A549 (cell line): Measurements from ENCODE around the gene POLR1D. TPM values are rescaled to one million over a fixed set of nuclear protein-coding genes. Genes with fewer than 3 reads are reported as not detected.

Experiments used
- ATAC-seq, 2 experiments: fragments of 200-7000 bp in 1 of 2; fragments of >200 bp in 1 of 2; cut with Nextera tagmentation in 1 of 2; cut with Tn5 transposase in 1 of 2; 3 replicates each; pipeline versions ENCODE4 v1.8.0 to v1.9.1; 2018 to 2020; ENCODE audit warnings: mild to moderate bottlenecking in 1 of 2, moderate library complexity in 1 of 2
- CTCF ChIA-PET: fragments of 300-600 bp; sonication (Branson Sonifier 250); formaldehyde crosslinking; extraction: SDS; loops from one replicate; lab custom pipeline; 2021; ENCODE audit warnings: antibody characterized with exemption, inconsistent platforms; lab: Yijun Ruan, JAX
- POLR2A ChIA-PET: fragments of 350-600 bp; formaldehyde crosslinking; extraction: SDS; loops from one replicate; lab custom pipeline; 2021; ENCODE audit warnings: antibody characterized with exemption, inconsistent platforms; lab: Yijun Ruan, JAX
- DNase-seq, 2 experiments: peaks; one replicate each; pipeline versions ENCODE4 v3.0.0 to v3.0.0-alpha.2; 2011 to 2016; ENCODE audit warnings: low read depth in 1 of 2, low spot score in 1 of 2
- FAIRE-seq: peaks from 2 replicates; lab custom pipeline; 2011; peaks lifted over from hg19 to GRCh38; lab: Jason Lieb, UNC
- H3K27ac ChIP-seq, 2 experiments: fragments of >200 bp; sonication (Bioruptor Twin); formaldehyde crosslinking; 3 replicates each; pipeline ENCODE4 v1.5.1; 2016 to 2017
- H3K4me1 ChIP-seq: fragments of >200 bp; sonication (Bioruptor Twin); formaldehyde crosslinking; 3 replicates; pipeline ENCODE4 v1.6.1; 2016
- H3K4me2 ChIP-seq: fragments of >200 bp; sonication (Bioruptor Twin); formaldehyde crosslinking; 3 replicates; pipeline ENCODE4 v1.6.1; 2016
- H3K4me3 ChIP-seq: fragments of >200 bp; sonication (Bioruptor Twin); formaldehyde crosslinking; 3 replicates; pipeline ENCODE4 v1.5.1; 2016
- H3K9me3 ChIP-seq: fragments of >200 bp; sonication (Bioruptor Twin); formaldehyde crosslinking; 3 replicates; pipeline ENCODE4 v1.6.1; 2016
- CBX2 ChIP-seq: fragments of 200-600 bp; sonication (generic); IDR thresholded peaks from 2 replicates; pipeline ENCODE4 v1.6.1; 2016; ENCODE audit warnings: low read depth, mild to moderate bottlenecking, borderline replicate concordance
- CBX8 ChIP-seq: fragments of 200-600 bp; sonication (generic); IDR thresholded peaks from 2 replicates; pipeline ENCODE4 v1.6.1; 2016
- CHD2 ChIP-seq: fragments of 150-350 bp; IDR thresholded peaks from 2 replicates; pipeline ENCODE4 v1.6.1; 2014; ENCODE audit warnings: low read length; ENCODE audit not compliant: partially characterized antibody
- EHMT2 ChIP-seq: fragments of 200-600 bp; sonication (generic); IDR thresholded peaks from 2 replicates; pipeline ENCODE4 v1.6.1; 2016; ENCODE audit warnings: antibody characterized with exemption, low read depth, mild to moderate bottlenecking, moderate library complexity
- ELK1 ChIP-seq: fragments of 150-350 bp; IDR thresholded peaks from 2 replicates; pipeline ENCODE4 v1.6.1; 2014; ENCODE audit warnings: low read depth, mild to moderate bottlenecking, low read length
- ESRRA ChIP-seq: fragments of 150-350 bp; IDR thresholded peaks from 2 replicates; pipeline ENCODE4 v1.6.1; 2014; ENCODE audit warnings: mild to moderate bottlenecking, low read length, borderline replicate concordance
- FOSL2 ChIP-seq, 2 experiments: fragments of 450-650 bp in 1 of 2; fragments of >200 bp in 1 of 2; sonication (Bioruptor Twin) in 1 of 2; formaldehyde crosslinking; IDR thresholded peaks; 2 replicates each; pipeline versions ENCODE4 v1.5.0 to v1.6.1; 2016 to 2020; ENCODE audit warnings: mild to moderate bottlenecking in 1 of 2, moderate library complexity in 1 of 2
- GATA3 ChIP-seq: IDR thresholded peaks from 2 replicates; pipeline ENCODE4 v1.6.1; 2012; ENCODE audit warnings: borderline replicate concordance
- HDAC2 ChIP-seq: fragments of 200-600 bp; sonication (generic); IDR thresholded peaks from 2 replicates; pipeline ENCODE4 v1.6.1; 2016
- HOXB13 ChIP-seq: fragments of 250-450 bp; sonication (Bioruptor Pico); IDR thresholded peaks from 2 replicates; pipeline ENCODE4 v1.5.0; 2020; ENCODE audit warnings: low read depth, mild to moderate bottlenecking, moderate library complexity
- HOXB5 ChIP-seq: fragments of 250-450 bp; sonication (Bioruptor Pico); IDR thresholded peaks from 2 replicates; pipeline ENCODE4 v1.5.0; 2020; ENCODE audit warnings: mild to moderate bottlenecking, moderate library complexity
- KDM1A ChIP-seq: fragments of 200-600 bp; sonication (generic); IDR thresholded peaks from 2 replicates; pipeline ENCODE4 v1.6.1; 2016; ENCODE audit warnings: low read depth, mild to moderate bottlenecking
- KDM5A ChIP-seq: fragments of 200-600 bp; sonication (generic); IDR thresholded peaks from 2 replicates; pipeline ENCODE4 v1.6.1; 2016; ENCODE audit warnings: antibody characterized with exemption, mild to moderate bottlenecking
- MAFK ChIP-seq: fragments of 450-650 bp; IDR thresholded peaks from 2 replicates; pipeline ENCODE4 v1.6.1; 2014; ENCODE audit not compliant: partially characterized antibody
- NFE2L2 ChIP-seq: fragments of 150-350 bp; conservative IDR thresholded peaks from 2 replicates; pipeline ENCODE4 v1.6.1; 2014; ENCODE audit warnings: low read length
- NPAS2 ChIP-seq: fragments of 250-450 bp; sonication (Bioruptor Pico); IDR thresholded peaks from 2 replicates; pipeline ENCODE4 v1.8.0; 2022; ENCODE audit warnings: mild to moderate bottlenecking, moderate library complexity, borderline replicate concordance
- PHF8 ChIP-seq: fragments of 200-600 bp; sonication (generic); IDR thresholded peaks from 2 replicates; pipeline ENCODE4 v1.6.1; 2016; ENCODE audit warnings: low read depth, mild to moderate bottlenecking, antibody characterized with exemption, moderate library complexity, borderline replicate concordance
- POLR2AphosphoS2 ChIP-seq: conservative IDR thresholded peaks from 2 replicates; pipeline ENCODE4 v1.6.1; 2012; ENCODE audit warnings: low read length, improper control_type of control experiment, inconsistent platforms
- RARB ChIP-seq: fragments of 250-450 bp; sonication (Bioruptor Pico); IDR thresholded peaks from 2 replicates; pipeline ENCODE4 v1.8.0; 2021; ENCODE audit warnings: mild to moderate bottlenecking, moderate library complexity
- RNF2 ChIP-seq: fragments of 200-600 bp; sonication (generic); IDR thresholded peaks from 2 replicates; pipeline ENCODE4 v1.6.1; 2016; ENCODE audit warnings: low read depth, mild to moderate bottlenecking, antibody characterized with exemption, moderate library complexity, borderline replicate concordance
- SREBF2 ChIP-seq: fragments of 450-650 bp; IDR thresholded peaks from 2 replicates; pipeline ENCODE4 v1.6.1; 2014; ENCODE audit warnings: mild to moderate bottlenecking, moderate library complexity
- TFCP2L1 ChIP-seq: fragments of 250-450 bp; sonication (Bioruptor Pico); IDR thresholded peaks from 2 replicates; pipeline ENCODE4 v1.5.0; 2021; ENCODE audit warnings: mild to moderate bottlenecking
- TP53 ChIP-seq: fragments of 250-450 bp; sonication (Bioruptor Pico); IDR thresholded peaks from 2 replicates; pipeline ENCODE4 v1.5.0; 2021; ENCODE audit warnings: mild to moderate bottlenecking, moderate library complexity
- USF2 ChIP-seq: fragments of 450-650 bp; IDR thresholded peaks from 2 replicates; pipeline ENCODE4 v1.6.1; 2014; ENCODE audit warnings: antibody characterized with exemption
- ZNF302 ChIP-seq: fragments of 250-450 bp; sonication (Bioruptor Pico); IDR thresholded peaks from 2 replicates; pipeline ENCODE4 v1.9.0; 2021; ENCODE audit warnings: inconsistent platforms, mild to moderate bottlenecking, moderate library complexity
- WGBS: methylation state at CpG from one replicate; pipeline ENCODE4 v1.1.6; 2017; ENCODE audit errors: missing lambda C conversion rate; 5-methylcytosine and 5-hydroxymethylcytosine counted together
- polyA plus RNA-seq, 4 experiments: library from polyadenylated mRNA; depleted of rRNA in 3 of 4; stranded (reverse); fragments of >200 nt; fragmentation: RNase III in 1 of 4; extraction: RNeasy Plus Mini Kit Qiagen cat#74134 plus additional on column Dnase treatment in 1 of 4; gene quantifications; 2 replicates in 3 of 4; 3 replicates in 1 of 4; pipeline ENCODE4 v1.2.3, GENCODE V29; 2011 to 2017
- TF ChIP-seq, protein P1 (sequence below): fragments of >200 bp; sonication (Bioruptor Twin); formaldehyde crosslinking; IDR thresholded peaks from 2 replicates; pipeline ENCODE4 v1.6.1; 2016

POLR1D gene
- polyA plus RNA-seq, 2 of the 4 experiments (the other 2 are of a cell fraction), result 110 to 161 TPM

- no peak for ATAC-seq
- H3K9me3 ChIP-seq, result no peaks in the 10 kb centered on the region
- CTCF ChIA-PET, result interaction anchor here (1.6 kb wide), 1 partner anchor 13 kb away, joined by 4 read pairs; no protein-coding TSS in a partner anchor
- DNase-seq, result no peak
- no peak for TF ChIP-seq SREBF2
- no peak for TF ChIP-seq USF2
- TF ChIP-seq POLR2AphosphoS2, result no peak
- no peak for TF ChIP-seq NFE2L2
- no peak for TF ChIP-seq RNF2
- no peak for TF ChIP-seq ESRRA
- no peak for TF ChIP-seq CBX8
- TF ChIP-seq HDAC2, result no peak
- no peak for TF ChIP-seq EHMT2
- no peak for TF ChIP-seq KDM1A
- no peak for TF ChIP-seq ZNF302 (CRISPR knock-in tag)
- TF ChIP-seq KDM5A, result no peak
- no peak for TF ChIP-seq RARB (CRISPR knock-in tag)
- TF ChIP-seq ELK1, result no peak
- H3K27ac ChIP-seq, result no peak overlapping the region
- no peak for FAIRE-seq
- 61% methylated on average over 2 of the region's 2 CpGs for WGBS
- peaks cover 16% of the 10 kb centered on the region for H3K4me1 ChIP-seq
- POLR2A ChIA-PET, result no interaction called here
- H3K4me3 ChIP-seq, result no peak overlapping the region
- H3K4me2 ChIP-seq, result no peak overlapping the region
These were observed 16.0 kb upstream of the POLR1D start for GRCh38 chr13:27605610-27606200.

DNA sequence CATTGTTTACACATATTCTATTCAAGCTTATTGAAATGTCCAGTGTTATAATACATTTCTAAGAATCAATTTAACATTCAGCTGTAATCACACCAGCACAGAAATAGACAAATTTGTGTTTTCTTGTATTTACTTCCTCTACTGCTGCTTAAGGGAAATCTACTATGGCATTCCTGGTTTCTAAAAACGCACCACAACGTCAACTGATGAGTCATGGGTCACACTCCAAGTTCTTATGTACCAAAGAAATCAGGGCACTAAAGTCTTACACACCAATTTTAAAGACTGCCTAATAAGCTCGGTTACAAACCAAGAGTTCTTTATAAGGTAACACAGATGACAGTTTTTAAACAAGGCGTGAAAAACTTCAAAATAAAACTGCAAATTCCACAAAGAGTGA is 14.6 kb upstream of the POLR1D start:
- Histone ChIP-seq H3K27ac (no peak overlapping the region; a peak in 1 of 6 replicates), H3K9me3 (no peaks in the 10 kb centered on the region), H3K4me1 (peaks cover 16% of the 10 kb centered on the region), H3K4me2 (peak overlapping the region; percentile 56), H3K4me3 (no peak overlapping the region)
- CTCF ChIA-PET, result interaction anchor here (1.1 kb wide), 1 partner anchor 74 kb away, joined by 3 read pairs; no protein-coding TSS in a partner anchor
- TF ChIP-seq FOSL2 (IDR thresholded peaks at IDR 0.05) (0 out of 2 replicates have a peak, but pooled peaks have one; percentile 17), FOSL2 (CRISPR knock-in tag; IDR thresholded peaks at IDR 0.05) (peak; percentile 83), NPAS2 (no peak), CBX2 (no peak), MAFK (peak; percentile 17)
- DNase-seq, result peak in 1 of 2 experiments; percentile 63
- 9% methylated on average over 4 of the region's 4 CpGs for whole genome bisulfite sequencing
- ATAC-seq, result peak in 1 of 2 experiments; percentile 53; a peak in 2 of 6 replicates
- no peak for FAIRE-seq
- POLR2A ChIA-PET, result interaction anchor here (1.2 kb wide), 1 partner anchor 13 kb away, joined by 4 read pairs; the partner anchor contains the start of gene LNX2

GRCh38 chr13:27613628-27614027 is 8.1 kb upstream of the POLR1D start:
- ChIA-PET CTCF (no interaction called here), POLR2A (no interaction called here)
- Histone ChIP-seq H3K4me1 (no peaks in the 10 kb centered on the region), H3K4me3 (no peak overlapping the region), H3K27ac (no peak overlapping the region), H3K4me2 (no peak overlapping the region), H3K9me3 (no peaks in the 10 kb centered on the region)
- DNase-seq, result no peak
- ATAC-seq, result no peak
- no peak for TF ChIP-seq TP53
- no peak for TF ChIP-seq RARB (CRISPR knock-in tag)
- no peak for TF ChIP-seq KDM5A
- no peak for TF ChIP-seq ZNF302 (CRISPR knock-in tag)
- no peak for TF ChIP-seq CHD2
- TF ChIP-seq HOXB13 (CRISPR knock-in tag), result no peak
- TF ChIP-seq HOXB5 (CRISPR knock-in tag), result no peak
- no peak for TF ChIP-seq ESRRA
- TF ChIP-seq GATA3, result no peak
- TF ChIP-seq TFCP2L1 (CRISPR knock-in tag), result no peak
- TF ChIP-seq, protein P1, sequence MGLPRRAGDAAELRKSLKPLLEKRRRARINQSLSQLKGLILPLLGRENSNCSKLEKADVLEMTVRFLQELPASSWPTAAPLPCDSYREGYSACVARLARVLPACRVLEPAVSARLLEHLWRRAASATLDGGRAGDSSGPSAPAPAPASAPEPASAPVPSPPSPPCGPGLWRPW, result no peak
- TF ChIP-seq NFE2L2, result no peak
- TF ChIP-seq FOSL2 (IDR thresholded peaks at IDR 0.05), result no peak
- no peak for TF ChIP-seq FOSL2 (CRISPR knock-in tag; IDR thresholded peaks at IDR 0.05)
- TF ChIP-seq PHF8, result no peak
- 92% methylated on average over 7 of the region's 7 CpGs for WGBS
- no peak for FAIRE-seq
